ENCODE data around the gene WNT4. TPM values are rescaled to one million over a fixed set of nuclear protein-coding genes. Genes with fewer than 3 reads are reported as not detected.

Gene WNT4
- total and polyA plus RNA-seq, 2 of the 8 experiments (the other 6 are each of a cell fraction or from before 2014, with no cell fraction given) = 1.3 to 6.6 TPM

DNA sequence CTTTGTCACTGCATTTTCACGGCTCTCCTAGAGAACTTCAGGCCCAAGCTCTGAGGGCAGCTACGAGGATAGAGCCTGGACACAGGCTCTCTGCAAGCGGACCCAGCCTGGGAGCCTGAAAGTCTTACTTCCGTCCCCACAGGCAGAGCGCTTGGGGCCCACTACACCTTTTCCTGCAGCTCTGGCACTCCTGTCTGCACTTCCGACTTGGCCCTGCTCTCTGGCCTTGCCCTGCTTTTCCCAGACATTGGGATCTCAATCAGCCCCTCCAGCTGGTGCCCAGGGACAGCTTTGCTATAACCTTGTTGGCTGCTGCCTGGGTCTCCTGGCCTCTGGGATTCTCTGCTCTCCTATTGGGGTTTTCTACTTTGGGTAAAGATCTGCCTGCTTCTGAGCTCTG lies 27.6 kb downstream of the WNT4 start:
- no peak overlapping the region for H4K8ac ChIP-seq (ENCODE audit: extremely low read depth, insufficient read depth, low read length)
- no peak overlapping the region for H3K4me3 ChIP-seq (ENCODE audit: extremely low read depth in 1 of 4, insufficient read depth in 2 of 4, low read depth in 3 of 4, low read length in 4 of 4)
- no peak overlapping the region for H3K23ac ChIP-seq (ENCODE audit: insufficient read length)
- H2BK5ac ChIP-seq (ENCODE audit: low read depth, low read length) = peak overlapping the region; percentile 40; the same call in 1 of the 2 replicates
- no peak overlapping the region for H4K5ac ChIP-seq (ENCODE audit: insufficient read length, low read depth, low read length)
- peaks cover 0 to 6% (median 1%) of the 10 kb centered on the region in 4 experiments; a peak in 2 of 8 replicates for H3K36me3 ChIP-seq (ENCODE audit: control insufficient read depth in 2 of 4, insufficient read depth in 4 of 4, low read length in 3 of 4)
- H4K91ac ChIP-seq (replicated peaks; ENCODE audit: insufficient read length, low read length) = no peak overlapping the region
- H3K27ac ChIP-seq (ENCODE audit: low read depth, low read length) = peak overlapping the region; percentile 26; the same call in 1 of the 2 replicates
- no peak overlapping the region for H3K4ac ChIP-seq (replicated peaks; ENCODE audit: insufficient read length, low read depth, low read length)
- no peak overlapping the region for H2BK120ac ChIP-seq (replicated peaks; ENCODE audit: low read depth, low read length)
- H3K27me3 ChIP-seq (replicated peaks in 1 of 4; ENCODE audit: control insufficient read depth in 3 of 4, extremely low read depth in 1 of 4, insufficient read depth in 3 of 4, low read length in 3 of 4) = no peaks in the 10 kb centered on the region
- H2AFZ ChIP-seq (ENCODE audit: low read length) = no peak overlapping the region
- H4K20me1 ChIP-seq (replicated peaks in 1 of 2; ENCODE audit: control insufficient read depth in 1 of 2, insufficient read depth in 2 of 2, low read length in 2 of 2) = peaks cover 0 to 11% of the 10 kb centered on the region in 2 experiments
- no peak overlapping the region for H2AK5ac ChIP-seq (ENCODE audit: low read depth, low read length)
- H3K4me1 ChIP-seq (replicated peaks in 1 of 4; ENCODE audit: control insufficient read depth in 3 of 4, insufficient read depth in 4 of 4, low read length in 3 of 4) = peaks cover 0 to 13% (median 0%) of the 10 kb centered on the region in 4 experiments; a peak in 3 of 7 replicates
- H2BK12ac ChIP-seq (ENCODE audit: low read depth, low read length) = no peak overlapping the region
- H3K56ac ChIP-seq (replicated peaks; ENCODE audit: insufficient read length, low read depth, low read length) = no peak overlapping the region
- WGBS, 2 experiments (ENCODE audit: extremely low coverage in 1 of 2, insufficient coverage in 1 of 2, insufficient read length in 1 of 2, insufficient replicate concordance in 2 of 2, low coverage in 1 of 2, low lambda C conversion rate in 2 of 2, missing lambda C conversion rate in 1 of 2) = 91% methylated on average over 6 of the region's 6 CpGs; no CpG with 5 or more reads in 1 of the 2 experiments
- DNase-seq (ENCODE audit: low read depth in 1 of 2, low spot score in 2 of 2) = no peak
- no peak overlapping the region for H3K14ac ChIP-seq (ENCODE audit: insufficient read length)
- CTCF ChIA-PET (ENCODE audit: partially characterized antibody) = interaction anchor here (0.6 to 4.7 kb wide), 5 partner anchors 10 to 471 kb away, joined by 3 to 27 read pairs (median 3); no protein-coding TSS in a partner anchor
- no peak overlapping the region for H3K4me2 ChIP-seq (ENCODE audit: insufficient read depth in 1 of 2, low read depth in 2 of 2, low read length in 2 of 2)
- H3K23me2 ChIP-seq (ENCODE audit: low read depth, low read length) = no peaks in the 10 kb centered on the region
- no peaks in the 10 kb centered on the region for H3K9me3 ChIP-seq (ENCODE audit: insufficient read depth in 2 of 2, low read depth in 1 of 2, low read length in 1 of 2)
- peaks cover 8% of the 10 kb centered on the region for H3K79me1 ChIP-seq (ENCODE audit: low read depth, low read length)
- no peak overlapping the region for H2BK15ac ChIP-seq (ENCODE audit: low read length)
- no peaks in the 10 kb centered on the region; a peak in 1 of 4 replicates for H3K79me2 ChIP-seq (ENCODE audit: control insufficient read depth in 1 of 2, insufficient read depth in 2 of 2, low read length in 2 of 2)
- H3K18ac ChIP-seq (ENCODE audit: extremely low read depth, low read length) = no peak overlapping the region
- no peak overlapping the region for H3K9ac ChIP-seq (replicated peaks in 1 of 4; ENCODE audit: extremely low read depth in 1 of 4, low read depth in 3 of 4, low read length in 3 of 4)
- no peak for FAIRE-seq
- H2BK20ac ChIP-seq (ENCODE audit: low read length) = no peak overlapping the region; the same call in 1 of the 2 replicates
- POLR2A ChIA-PET (ENCODE audit: partially characterized antibody) = interaction anchor here (0.9 to 1.5 kb wide), 5 partner anchors 8 to 70 kb away, joined by 3 to 4 read pairs (median 3); no protein-coding TSS in a partner anchor
- TF ChIP-seq, protein P1, sequence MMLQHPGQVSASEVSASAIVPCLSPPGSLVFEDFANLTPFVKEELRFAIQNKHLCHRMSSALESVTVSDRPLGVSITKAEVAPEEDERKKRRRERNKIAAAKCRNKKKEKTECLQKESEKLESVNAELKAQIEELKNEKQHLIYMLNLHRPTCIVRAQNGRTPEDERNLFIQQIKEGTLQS (IDR thresholded peaks at IDR 0.05; ENCODE audit: insufficient read depth, low read depth, low read length) = no peak
- no peak for TF ChIP-seq TAF7 (optimal IDR thresholded peaks at IDR 0.05; ENCODE audit: borderline replicate concordance, low read depth, low read length)
